Neuron (in vitro differentiated cells): Measurements from ENCODE around the gene E2F4.

Experiments used
- H2AFZ ChIP-seq: one replicate; pipeline ENCODE4 v1.6.1; 2013; ENCODE audit warnings: low read depth, mild to moderate bottlenecking, inconsistent platforms, low read length, moderate library complexity
- H3K27me3 ChIP-seq: one replicate; pipeline ENCODE4 v1.6.1; 2013; ENCODE audit warnings: low read length; ENCODE audit not compliant: insufficient read depth
- H3K36me3 ChIP-seq: one replicate; pipeline ENCODE4 v1.6.1; 2013; ENCODE audit warnings: low read length; ENCODE audit not compliant: insufficient read depth
- H3K4me1 ChIP-seq: one replicate; pipeline ENCODE4 v1.6.1; 2013; ENCODE audit warnings: low read length; ENCODE audit not compliant: insufficient read depth
- H3K4me3 ChIP-seq: 2 replicates; pipeline ENCODE4 v1.5.1; 2013; ENCODE audit warnings: mild to moderate bottlenecking, low read length, moderate library complexity
- H3K9me3 ChIP-seq: one replicate; pipeline ENCODE4 v1.6.1; 2013; ENCODE audit warnings: low read length

The E2F4 gene

GRCh38 chr16:67237396-67238277 lies 45.7 kb downstream of the E2F4 start:
- no peak overlapping the region for H3K4me3 ChIP-seq
- H3K36me3 ChIP-seq, result peaks cover 7% of the 10 kb centered on the region
- H3K27me3 ChIP-seq, result no peaks in the 10 kb centered on the region
- no peak overlapping the region for H2AFZ ChIP-seq
- H3K4me1 ChIP-seq, result peaks cover 2% of the 10 kb centered on the region
- H3K9me3 ChIP-seq, result no peaks in the 10 kb centered on the region

- H3K36me3 ChIP-seq, result peaks cover 7% of the 10 kb centered on the region
- peaks cover 2% of the 10 kb centered on the region for H3K4me1 ChIP-seq
- no peaks in the 10 kb centered on the region for H3K27me3 ChIP-seq
These were observed 46.3 kb downstream of the E2F4 start for GRCh38 chr16:67238278-67238575.

GRCh38 chr16:67238806-67239470 lies 47.0 kb downstream of the E2F4 start:
- Histone ChIP-seq H3K36me3 (peaks cover 5% of the 10 kb centered on the region), H3K4me3 (no peak overlapping the region), H3K9me3 (no peaks in the 10 kb centered on the region), H3K27me3 (no peaks in the 10 kb centered on the region), H3K4me1 (peaks cover 2% of the 10 kb centered on the region), H2AFZ (no peak overlapping the region)

More at GRCh38 chr16:67238278-67238575, 46.3 kb downstream of the E2F4 start:
- Histone ChIP-seq H2AFZ (no peak overlapping the region), H3K4me3 (no peak overlapping the region), H3K9me3 (no peaks in the 10 kb centered on the region)

GRCh38 chr16:67240506-67240905 lies 48.6 kb downstream of the E2F4 start:
- Histone ChIP-seq H3K4me1 (peaks cover 9% of the 10 kb centered on the region), H3K4me3 (no peak overlapping the region), H3K27me3 (no peaks in the 10 kb centered on the region), H3K9me3 (no peaks in the 10 kb centered on the region), H2AFZ (no peak overlapping the region), H3K36me3 (peaks cover 5% of the 10 kb centered on the region)

DNA sequence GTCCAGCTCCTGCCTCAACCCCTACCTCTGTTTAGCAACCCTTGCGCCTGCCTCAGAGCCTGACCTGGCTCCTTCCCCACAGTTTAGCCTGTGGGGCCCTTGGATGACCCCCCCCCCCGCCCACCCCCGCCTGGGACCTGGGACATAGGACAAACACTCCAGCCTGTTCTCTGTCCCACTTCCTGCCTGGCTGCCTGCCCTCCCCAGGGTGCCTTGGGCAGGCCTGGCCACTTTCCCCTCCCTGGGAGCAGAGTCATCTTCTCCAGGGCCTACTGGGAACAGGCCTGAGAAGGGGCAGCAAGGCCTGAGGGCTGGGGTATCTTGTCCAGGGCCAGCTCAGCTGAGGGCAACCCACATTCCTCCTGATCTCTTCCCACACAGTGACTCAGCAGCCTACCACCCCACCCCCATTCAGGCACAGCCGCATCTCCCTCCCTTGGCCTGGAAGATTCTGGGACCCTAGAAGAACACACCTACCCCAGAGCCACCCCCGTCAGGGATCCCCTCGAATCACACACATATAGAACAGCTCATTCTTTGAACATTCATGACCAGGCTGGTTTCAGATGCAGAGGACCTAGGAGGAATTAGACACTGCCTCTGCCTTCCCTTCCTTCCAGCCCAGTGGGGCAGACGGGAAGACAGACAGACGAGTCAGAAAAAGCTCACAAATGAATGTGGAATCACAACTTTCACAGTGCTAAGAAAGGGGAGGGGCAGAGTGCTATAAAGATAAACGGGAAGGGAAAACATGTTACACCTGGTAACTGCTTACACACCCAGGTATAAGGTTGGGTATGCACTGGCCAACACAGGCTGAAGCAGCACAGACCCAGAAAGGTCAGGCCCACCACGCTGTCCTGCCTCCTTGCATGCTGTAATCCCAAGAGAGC lies 49.3 kb downstream of the E2F4 start:
- Histone ChIP-seq H3K36me3 (peaks cover 2% of the 10 kb centered on the region), H3K9me3 (no peaks in the 10 kb centered on the region), H3K4me3 (no peak overlapping the region), H2AFZ (no peak overlapping the region), H3K27me3 (no peaks in the 10 kb centered on the region), H3K4me1 (peaks cover 13% of the 10 kb centered on the region)

- peaks cover 17% of the 10 kb centered on the region for H3K4me1 ChIP-seq
- no peak overlapping the region for H2AFZ ChIP-seq
- no peaks in the 10 kb centered on the region for H3K9me3 ChIP-seq
- no peak overlapping the region for H3K4me3 ChIP-seq
- peaks cover 2% of the 10 kb centered on the region for H3K36me3 ChIP-seq
- no peaks in the 10 kb centered on the region for H3K27me3 ChIP-seq
These were observed 50.3 kb downstream of the E2F4 start for GRCh38 chr16:67242138-67242730.

- H2AFZ ChIP-seq, result no peak overlapping the region
- H3K36me3 ChIP-seq, result peaks cover 2% of the 10 kb centered on the region
- H3K9me3 ChIP-seq, result no peaks in the 10 kb centered on the region
- H3K4me3 ChIP-seq, result no peak overlapping the region
- H3K27me3 ChIP-seq, result no peaks in the 10 kb centered on the region
- peaks cover 24% of the 10 kb centered on the region for H3K4me1 ChIP-seq
These were observed 51.5 kb downstream of the E2F4 start for GRCh38 chr16:67243481-67243880.

- Histone ChIP-seq H3K4me3 (no peak overlapping the region), H2AFZ (no peak overlapping the region), H3K4me1 (peaks cover 35% of the 10 kb centered on the region), H3K9me3 (no peaks in the 10 kb centered on the region), H3K36me3 (no peaks in the 10 kb centered on the region), H3K27me3 (peaks cover 7% of the 10 kb centered on the region)
These were observed 52.6 kb downstream of the E2F4 start for GRCh38 chr16:67244387-67245185.

- peaks cover 12% of the 10 kb centered on the region for H3K27me3 ChIP-seq
- no peak overlapping the region for H2AFZ ChIP-seq
- H3K4me3 ChIP-seq, result no peak overlapping the region
- H3K4me1 ChIP-seq, result peaks cover 36% of the 10 kb centered on the region
- no peaks in the 10 kb centered on the region for H3K36me3 ChIP-seq
- no peaks in the 10 kb centered on the region for H3K9me3 ChIP-seq
These were observed 53.2 kb downstream of the E2F4 start for GRCh38 chr16:67245186-67245585.

GRCh38 chr16:67245674-67246080 lies 53.7 kb downstream of the E2F4 start:
- H3K4me3 ChIP-seq, result peak overlapping the region; percentile 73
- no peaks in the 10 kb centered on the region for H3K9me3 ChIP-seq
- H3K27me3 ChIP-seq, result peaks cover 12% of the 10 kb centered on the region
- H2AFZ ChIP-seq, result peak overlapping the region; percentile 98
- no peaks in the 10 kb centered on the region for H3K36me3 ChIP-seq
- H3K4me1 ChIP-seq, result peaks cover 36% of the 10 kb centered on the region

DNA sequence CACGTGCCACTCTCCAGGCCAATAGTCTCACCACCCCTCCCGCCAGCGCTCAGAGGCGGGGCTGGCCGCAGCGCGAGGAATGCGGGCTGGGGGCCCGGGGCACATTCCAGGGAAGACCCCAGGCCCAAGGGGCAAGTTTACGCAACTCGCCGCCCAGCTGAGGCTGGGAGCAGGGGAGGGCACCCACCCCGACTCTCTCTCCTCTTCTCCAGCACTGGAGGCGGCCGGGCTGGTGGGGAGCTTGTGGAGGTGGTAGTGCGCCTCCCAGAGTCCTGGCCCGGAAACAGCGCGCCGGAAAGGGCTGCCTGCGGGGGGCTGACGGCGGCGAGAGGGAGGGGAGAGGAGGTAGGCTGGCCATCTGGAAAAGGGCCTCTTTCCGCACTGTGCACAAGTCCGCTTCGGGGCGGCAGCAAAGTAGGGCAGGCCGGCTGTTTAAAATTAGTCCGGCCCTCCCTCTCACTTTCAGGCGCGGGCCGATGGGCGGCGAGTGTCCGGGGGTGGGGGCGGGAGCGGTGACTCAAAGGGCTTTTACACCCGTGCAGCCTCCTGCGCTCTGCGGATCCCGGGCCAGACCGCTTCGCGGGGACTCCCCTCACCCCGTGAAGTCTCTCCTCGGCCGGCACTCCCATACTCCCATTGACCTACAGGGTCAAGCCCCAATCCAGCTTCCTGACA lies 54.3 kb downstream of the E2F4 start:
- H3K9me3 ChIP-seq, result no peaks in the 10 kb centered on the region
- peak overlapping the region; percentile 98 for H2AFZ ChIP-seq
- H3K36me3 ChIP-seq, result no peaks in the 10 kb centered on the region
- peaks cover 36% of the 10 kb centered on the region for H3K4me1 ChIP-seq
- peak overlapping the region; percentile 73 for H3K4me3 ChIP-seq
- peaks cover 12% of the 10 kb centered on the region for H3K27me3 ChIP-seq
